H9 (cell line): ENCODE measurements around the gene MYH11. TPM values are rescaled to one million over a fixed set of nuclear protein-coding genes. Genes with fewer than 3 reads are reported as not detected.
"Not testable (repeated sequence)": the region's sequence is repeated elsewhere in the genome, so short reads cannot be mapped to it uniquely, and the experiment has no call there.

ENCODE experiments used
- DNase-seq: peaks from one replicate; pipeline ENCODE4 v3.0.0-alpha.2; 2017
- H2AFZ ChIP-seq: one replicate; pipeline ENCODE4 v1.6.1; 2013; ENCODE audit warnings: mild to moderate bottlenecking, low read length, control low read depth, moderate library complexity
- H2AK5ac ChIP-seq: 2 replicates; pipeline ENCODE4 v1.6.1; 2013; ENCODE audit warnings: low read length, control low read depth, mixed read lengths; ENCODE audit not compliant: insufficient read length
- H2BK120ac ChIP-seq: one replicate; pipeline ENCODE4 v1.6.1; 2013; ENCODE audit warnings: low read depth, mild to moderate bottlenecking, low read length, control low read depth, inconsistent platforms; ENCODE audit not compliant: poor library complexity, severe bottlenecking
- H2BK12ac ChIP-seq: 2 replicates; pipeline ENCODE4 v1.6.1; 2013; ENCODE audit warnings: low read length, control low read depth, mixed read lengths, low read depth; ENCODE audit not compliant: insufficient read length
- H2BK15ac ChIP-seq: 2 replicates; pipeline ENCODE4 v1.6.1; 2013; ENCODE audit warnings: low read depth, low read length, control low read depth
- H2BK20ac ChIP-seq: one replicate; pipeline ENCODE4 v1.6.1; 2013; ENCODE audit warnings: low read depth, mild to moderate bottlenecking, low read length, control low read depth, inconsistent platforms; ENCODE audit not compliant: poor library complexity, severe bottlenecking
- H2BK5ac ChIP-seq: 2 replicates; pipeline ENCODE4 v1.6.1; 2013; ENCODE audit warnings: low read length, control low read depth, mixed read lengths; ENCODE audit not compliant: insufficient read length
- H3K14ac ChIP-seq: 2 replicates; pipeline ENCODE4 v1.6.1; 2013; ENCODE audit warnings: low read length, control low read depth; ENCODE audit not compliant: insufficient read depth
- H3K18ac ChIP-seq: 2 replicates; pipeline ENCODE4 v1.6.1; 2013; ENCODE audit warnings: low read depth, mild to moderate bottlenecking, mixed read lengths, low read length, control low read depth; ENCODE audit not compliant: insufficient read length
- H3K23ac ChIP-seq: 2 replicates; pipeline ENCODE4 v1.6.1; 2013; ENCODE audit warnings: low read length, control low read depth, mixed read lengths, low read depth; ENCODE audit not compliant: insufficient read length
- H3K23me2 ChIP-seq: 2 replicates; pipeline ENCODE4 v1.6.1; 2013; ENCODE audit warnings: low read depth, mild to moderate bottlenecking, mixed read lengths, low read length, control low read depth; ENCODE audit not compliant: insufficient read length, poor library complexity, severe bottlenecking
- H3K27ac ChIP-seq: 2 replicates; pipeline ENCODE4 v1.5.1; 2013; ENCODE audit warnings: low read length, control low read depth, mixed read lengths, low read depth; ENCODE audit not compliant: insufficient read length
- H3K27me3 ChIP-seq: 2 replicates; pipeline ENCODE4 v1.6.1; 2013; ENCODE audit warnings: low read length, control low read depth, inconsistent platforms; ENCODE audit not compliant: insufficient read depth
- H3K4ac ChIP-seq: 2 replicates; pipeline ENCODE4 v1.6.1; 2013; ENCODE audit warnings: low read depth, mild to moderate bottlenecking, control low read depth, inconsistent platforms, low read length, moderate library complexity
- H3K4me1 ChIP-seq: 2 replicates; pipeline ENCODE4 v1.6.1; 2013; ENCODE audit warnings: low read length, control low read depth, inconsistent platforms; ENCODE audit not compliant: insufficient read depth
- H3K4me2 ChIP-seq: 2 replicates; pipeline ENCODE4 v1.6.1; 2013; ENCODE audit warnings: low read length, control low read depth, mixed read lengths; ENCODE audit not compliant: insufficient read length, insufficient read depth
- H3K56ac ChIP-seq: 2 replicates; pipeline ENCODE4 v1.6.1; 2013; ENCODE audit warnings: low read depth, mild to moderate bottlenecking, mixed read lengths, low read length, control low read depth; ENCODE audit not compliant: insufficient read length
- H3K79me1 ChIP-seq: 2 replicates; pipeline ENCODE4 v1.6.1; 2013; ENCODE audit warnings: low read depth, mild to moderate bottlenecking, moderate library complexity, low read length, control low read depth, inconsistent platforms; ENCODE audit not compliant: insufficient read depth, poor library complexity, severe bottlenecking
- H3K79me2 ChIP-seq: 2 replicates; pipeline ENCODE4 v1.6.1; 2013; ENCODE audit warnings: low read length, control low read depth, inconsistent platforms; ENCODE audit not compliant: insufficient read depth
- H3K9ac ChIP-seq: 2 replicates; pipeline ENCODE4 v1.6.1; 2013; ENCODE audit warnings: low read length, control low read depth, mixed read lengths; ENCODE audit not compliant: insufficient read length; ENCODE audit errors: extremely low read depth
- H3K9me3 ChIP-seq: one replicate; pipeline ENCODE4 v1.6.1; 2013; ENCODE audit warnings: low read depth, low read length, inconsistent platforms; ENCODE audit not compliant: control insufficient read depth
- H3T11ph ChIP-seq: one replicate; pipeline ENCODE4 v1.6.1; 2013; ENCODE audit warnings: mild to moderate bottlenecking, low read length, control low read depth, inconsistent platforms
- H4K20me1 ChIP-seq: one replicate; pipeline ENCODE4 v1.6.1; 2013; ENCODE audit not compliant: control insufficient read depth, insufficient read length, insufficient read depth
- H4K5ac ChIP-seq: 2 replicates; pipeline ENCODE4 v1.6.1; 2013; ENCODE audit warnings: low read depth, mild to moderate bottlenecking, mixed read lengths, low read length, control low read depth; ENCODE audit not compliant: insufficient read length
- H4K8ac ChIP-seq: replicated peaks from 2 replicates; pipeline ENCODE4 v1.6.1; 2013; ENCODE audit warnings: low read length, control low read depth, mixed read lengths, low read depth; ENCODE audit not compliant: insufficient read length
- H4K91ac ChIP-seq: 2 replicates; pipeline ENCODE4 v1.6.1; 2013; ENCODE audit warnings: low read depth, mild to moderate bottlenecking, moderate library complexity, mixed read lengths, low read length, control low read depth; ENCODE audit not compliant: insufficient read length
- H3K27ac Mint-ChIP-seq, 3 experiments: 2 replicates in 2 of 3; 3 replicates in 1 of 3; pipeline ENCODE4 v1.8.0; 2020 to 2021; ENCODE audit warnings: mixed read lengths in 3 of 3, mild to moderate bottlenecking in 1 of 3, moderate library complexity in 1 of 3
- H3K27me3 Mint-ChIP-seq: 2 replicates; pipeline ENCODE4 v1.8.0; 2021; ENCODE audit warnings: low read depth, mild to moderate bottlenecking, moderate library complexity, mixed read lengths
- H3K36me3 Mint-ChIP-seq, 3 experiments: 2 replicates in 2 of 3; 3 replicates in 1 of 3; pipeline ENCODE4 v1.8.0; 2020 to 2021; ENCODE audit warnings: low read depth in 3 of 3, mixed read lengths in 3 of 3; ENCODE audit not compliant: insufficient read depth in 1 of 3
- H3K4me1 Mint-ChIP-seq, 2 experiments: 2 replicates each; pipeline ENCODE4 v1.8.0; 2020; ENCODE audit warnings: mixed read lengths in 2 of 2
- H3K4me3 Mint-ChIP-seq, 2 experiments: 2 replicates in 1 of 2; 3 replicates in 1 of 2; pipeline ENCODE4 v1.8.0; 2020 to 2021; ENCODE audit warnings: mild to moderate bottlenecking in 2 of 2, mixed read lengths in 2 of 2, moderate library complexity in 1 of 2
- H3K9me3 Mint-ChIP-seq, 2 experiments: 2 replicates in 1 of 2; 3 replicates in 1 of 2; pipeline ENCODE4 v1.8.0; 2020; ENCODE audit warnings: mild to moderate bottlenecking in 2 of 2, mixed read lengths in 2 of 2, moderate library complexity in 1 of 2
- WGBS: extraction: QIAGEN DNeasy Blood & Tissue Kit; methylation state at CpG from one replicate; pipeline ENCODE4 v1.1.7; 2013; ENCODE audit warnings: missing lambda C conversion rate, low lambda C conversion rate, mixed read lengths; ENCODE audit not compliant: insufficient read length; ENCODE audit errors: extremely low coverage; 5-methylcytosine and 5-hydroxymethylcytosine counted together
- total RNA-seq: library from RNA; stranded (reverse); gene quantifications from 2 replicates; pipeline ENCODE4 v1.2.1, GENCODE V29; 2021
- TF ChIP-seq, protein P1 (sequence below): fragments of 200-600 bp; sonication (generic); conservative IDR thresholded peaks from 3 replicates; pipeline ENCODE4 v1.8.0; 2021; ENCODE audit warnings: antibody characterized with exemption, mild to moderate bottlenecking

The MYH11 gene
- total RNA-seq, 1 experiment from 2014 or later: 0.42 TPM

DNA sequence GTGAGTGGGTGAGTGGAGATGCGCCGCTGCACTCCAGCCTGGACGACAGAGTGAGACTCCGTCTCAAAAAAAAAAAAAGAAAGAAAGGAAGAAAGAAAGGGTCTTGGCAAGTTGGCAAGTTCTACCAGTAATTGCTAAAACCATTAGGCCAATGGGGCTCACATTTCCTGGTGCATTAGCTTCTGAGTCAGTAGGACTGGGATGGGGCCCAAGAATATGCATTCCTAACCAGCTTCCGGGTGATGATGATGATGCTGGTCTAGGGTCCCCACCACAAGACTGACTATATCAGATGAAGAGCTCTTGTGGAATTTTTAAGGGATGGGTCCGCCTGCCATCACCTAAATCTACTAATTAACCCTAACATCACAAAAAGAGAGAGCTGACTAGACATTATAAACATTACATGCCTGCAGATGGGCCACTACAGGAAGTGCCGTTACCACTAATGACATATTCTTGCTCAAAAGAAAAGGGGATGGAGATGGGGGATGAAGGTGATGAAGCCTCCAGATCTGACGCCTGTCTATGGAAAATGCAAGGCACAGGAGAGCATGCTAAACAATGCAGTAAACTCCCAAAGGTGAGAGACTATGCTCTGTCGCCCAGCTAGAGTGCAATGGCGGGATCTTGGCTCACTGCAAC is 13.1 kb downstream of the MYH11 start:
- H3K23me2 ChIP-seq: no peaks in the 10 kb centered on the region

DNA sequence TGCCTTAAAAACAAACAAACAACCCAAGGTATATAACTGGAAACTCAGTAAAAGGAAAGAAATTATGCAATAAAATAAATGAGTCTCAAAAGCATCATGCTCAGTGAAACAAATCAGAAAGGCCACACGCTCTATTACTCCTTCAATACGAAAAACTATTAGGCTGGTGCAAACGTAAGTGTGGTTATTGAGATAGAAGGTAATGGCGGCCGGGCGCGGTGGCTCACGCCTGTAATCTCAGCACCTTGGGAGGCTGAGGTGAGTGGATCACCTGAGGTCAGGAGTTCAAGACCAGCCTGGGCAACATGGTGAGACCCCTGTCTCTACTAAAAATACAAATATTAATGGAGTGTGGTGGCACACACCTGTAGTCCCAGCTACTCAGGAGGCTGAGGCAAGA is 17.6 kb downstream of the MYH11 start:
- H2AFZ ChIP-seq, H2BK120ac ChIP-seq: not testable (repeated sequence)

More for the DNA sequence above, 13.1 kb downstream of the MYH11 start:
- no peaks in the 10 kb centered on the region for H3K9me3 ChIP-seq
- TF ChIP-seq, protein P1, sequence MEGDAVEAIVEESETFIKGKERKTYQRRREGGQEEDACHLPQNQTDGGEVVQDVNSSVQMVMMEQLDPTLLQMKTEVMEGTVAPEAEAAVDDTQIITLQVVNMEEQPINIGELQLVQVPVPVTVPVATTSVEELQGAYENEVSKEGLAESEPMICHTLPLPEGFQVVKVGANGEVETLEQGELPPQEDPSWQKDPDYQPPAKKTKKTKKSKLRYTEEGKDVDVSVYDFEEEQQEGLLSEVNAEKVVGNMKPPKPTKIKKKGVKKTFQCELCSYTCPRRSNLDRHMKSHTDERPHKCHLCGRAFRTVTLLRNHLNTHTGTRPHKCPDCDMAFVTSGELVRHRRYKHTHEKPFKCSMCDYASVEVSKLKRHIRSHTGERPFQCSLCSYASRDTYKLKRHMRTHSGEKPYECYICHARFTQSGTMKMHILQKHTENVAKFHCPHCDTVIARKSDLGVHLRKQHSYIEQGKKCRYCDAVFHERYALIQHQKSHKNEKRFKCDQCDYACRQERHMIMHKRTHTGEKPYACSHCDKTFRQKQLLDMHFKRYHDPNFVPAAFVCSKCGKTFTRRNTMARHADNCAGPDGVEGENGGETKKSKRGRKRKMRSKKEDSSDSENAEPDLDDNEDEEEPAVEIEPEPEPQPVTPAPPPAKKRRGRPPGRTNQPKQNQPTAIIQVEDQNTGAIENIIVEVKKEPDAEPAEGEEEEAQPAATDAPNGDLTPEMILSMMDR: no peak
- H3K27ac Mint-ChIP-seq: no peak overlapping the region; a peak in 1 of 7 replicates
- DNase-seq: no peak
- no peak overlapping the region for H3K9ac ChIP-seq
- H3K14ac ChIP-seq: no peak overlapping the region
- H3K27ac ChIP-seq: no peak overlapping the region
- H3K4me3 Mint-ChIP-seq: no peak overlapping the region
- H4K20me1 ChIP-seq: no peaks in the 10 kb centered on the region
- no peaks in the 10 kb centered on the region for H3K36me3 Mint-ChIP-seq
- H2AK5ac ChIP-seq: no peak overlapping the region
- H2BK12ac ChIP-seq: no peak overlapping the region
- no peak overlapping the region for H3K23ac ChIP-seq
- no peaks in the 10 kb centered on the region for H3K4me1 ChIP-seq
- no peaks in the 10 kb centered on the region for H3K79me2 ChIP-seq
- H3K4ac ChIP-seq: no peak overlapping the region
- no peak overlapping the region for H4K5ac ChIP-seq
- no peaks in the 10 kb centered on the region for H3K9me3 Mint-ChIP-seq
- no peak overlapping the region for H3K4me2 ChIP-seq
- H4K8ac ChIP-seq: no peak overlapping the region
- H3K79me1 ChIP-seq: no peaks in the 10 kb centered on the region
- H2AFZ ChIP-seq: no peak overlapping the region
- H2BK5ac ChIP-seq: no peak overlapping the region
- H2BK20ac ChIP-seq: no peak overlapping the region
- H2BK120ac ChIP-seq: no peak overlapping the region
- WGBS: no CpG with 5 or more reads among the region's 10 CpGs
- H3K27me3 ChIP-seq: no peaks in the 10 kb centered on the region
- H4K91ac ChIP-seq: no peak overlapping the region
- no peaks in the 10 kb centered on the region for H3K4me1 Mint-ChIP-seq
- H2BK15ac ChIP-seq: no peak overlapping the region
- no peak overlapping the region for H3K18ac ChIP-seq
- H3K27me3 Mint-ChIP-seq: peaks cover 6% of the 10 kb centered on the region
- H3T11ph ChIP-seq: no peak overlapping the region
- no peak overlapping the region for H3K56ac ChIP-seq

More for the DNA sequence above, 17.6 kb downstream of the MYH11 start:
- not testable (repeated sequence) for H3T11ph ChIP-seq, H3K79me1 ChIP-seq, H3K27me3 Mint-ChIP-seq, H3K14ac ChIP-seq, H4K20me1 ChIP-seq, H3K4me1 ChIP-seq, H3K18ac ChIP-seq, H3K27me3 ChIP-seq, H2BK20ac ChIP-seq, H4K91ac ChIP-seq, H3K9me3 Mint-ChIP-seq, H2BK15ac ChIP-seq, H3K9ac ChIP-seq, H4K5ac ChIP-seq, H3K4me1 Mint-ChIP-seq, H2AK5ac ChIP-seq, H3K56ac ChIP-seq, H2BK12ac ChIP-seq, H2BK5ac ChIP-seq, H3K23me2 ChIP-seq, H3K4me3 Mint-ChIP-seq, DNase-seq, H3K36me3 Mint-ChIP-seq, H3K4ac ChIP-seq, H3K4me2 ChIP-seq, H3K79me2 ChIP-seq, H3K23ac ChIP-seq, H3K27ac ChIP-seq, H4K8ac ChIP-seq, H3K9me3 ChIP-seq
- no CpG with 5 or more reads among the region's 8 CpGs for WGBS
- 0 out of 7 replicates have a peak overlapping the region, but pooled peaks of 1 of the 3 experiments have one; percentile 44 for H3K27ac Mint-ChIP-seq
